ENCODE results near the gene ADGRD2. TPM values are rescaled to one million over a fixed set of nuclear protein-coding genes. Genes with fewer than 3 reads are reported as not detected.

Gene ADGRD2
- total and polyA plus RNA-seq, 2 of the 13 experiments (the other 11 are each of a cell fraction or from before 2014, with no cell fraction given) = not detected

GRCh38 chr9:124513376-124513994 lies 63.2 kb downstream of the ADGRD2 start (continued):
- TF ChIP-seq KDM5B (CRISPR knock-in tag; IDR thresholded peaks at IDR 0.05; ENCODE audit: borderline replicate concordance) (0 out of 2 replicates have a peak, but pooled peaks have one; percentile 24), PRDM10 (CRISPR knock-in tag; IDR thresholded peaks at IDR 0.05; ENCODE audit: low read depth) (0 out of 2 replicates have a peak, but pooled peaks have one; percentile 41), ZBTB38 (CRISPR knock-in tag; IDR thresholded peaks at IDR 0.05) (peak; percentile 20; the same call in 1 of the 2 replicates), ZNF784 (CRISPR knock-in tag; IDR thresholded peaks at IDR 0.05; ENCODE audit: borderline replicate concordance) (0 out of 2 replicates have a peak, but pooled peaks have one; percentile 5)

- TF ChIP-seq POGZ (CRISPR knock-in tag; IDR thresholded peaks at IDR 0.05) (0 out of 2 replicates have a peak, but pooled peaks have one; percentile 5), ZKSCAN5 (CRISPR knock-in tag; IDR thresholded peaks at IDR 0.05) (no peak), RFX1 (IDR thresholded peaks at IDR 0.05) (peak; percentile 20; the same call in 1 of the 2 replicates), ZNF776 (CRISPR knock-in tag; IDR thresholded peaks at IDR 0.05) (no peak), ZNF784 (CRISPR knock-in tag; IDR thresholded peaks at IDR 0.05; ENCODE audit: borderline replicate concordance) (0 out of 2 replicates have a peak, but pooled peaks have one; percentile 4)
- Histone ChIP-seq H2AFZ (ENCODE audit: low read length) (no peak overlapping the region), H3K79me2 (ENCODE audit: insufficient read depth, low read length) (no peaks in the 10 kb centered on the region), H3K4me3 (replicated peaks in 1 of 3; ENCODE audit: insufficient read depth in 1 of 3, low read depth in 2 of 3, low read length in 3 of 3) (no peak overlapping the region), H3K4me1 (ENCODE audit: insufficient read depth, low read length) (peaks cover 53% of the 10 kb centered on the region), H3K4me2 (ENCODE audit: low read depth, low read length) (no peak overlapping the region), H3K27ac (ENCODE audit: extremely low read length, insufficient read depth, low read length) (peak overlapping the region; percentile 18), H3K27me3 (ENCODE audit: control insufficient read depth in 1 of 2, insufficient read depth in 2 of 2, low read length in 2 of 2) (no peaks in the 10 kb centered on the region), H4K20me1 (ENCODE audit: insufficient read depth, low read length) (no peaks in the 10 kb centered on the region), H3K9me3 (ENCODE audit: low read length) (no peaks in the 10 kb centered on the region), H3K36me3 (replicated peaks in 1 of 2; ENCODE audit: control insufficient read depth in 1 of 2, insufficient read depth in 2 of 2, low read length in 2 of 2) (no peaks in the 10 kb centered on the region), H3K9ac (ENCODE audit: insufficient read depth, low read depth, low read length) (no peak overlapping the region)
- in situ Hi-C loops (cut with HindIII; ENCODE audit: extremely low pct_ligation_motif_present, low pct_unique_long_range_greater_than_20kb) (no loop called here), intact Hi-C loops (cut with micrococcal nuclease; ENCODE audit: unreplicated experiment) (no loop called here)
- ATAC-seq (no peak), DNase-seq (ENCODE audit: low spot score) (no peak), FAIRE-seq (no peak)
- POLR2A ChIA-PET = no interaction called here
- BruUV-seq (replicated peaks) = no TSS peak
- CTCF ChIA-PET (ENCODE audit: low intra/inter-chr PET ratio, low total read pairs) = no interaction called here
- WGBS (ENCODE audit: low lambda C conversion rate) = 85% methylated on average over 3 of the region's 4 CpGs
Measured at GRCh38 chr9:124514125-124514524, 63.9 kb downstream of the ADGRD2 start.

All from HepG2 (cell line).